ENCODE data around the gene COL25A1.

COL25A1 gene

DNA sequence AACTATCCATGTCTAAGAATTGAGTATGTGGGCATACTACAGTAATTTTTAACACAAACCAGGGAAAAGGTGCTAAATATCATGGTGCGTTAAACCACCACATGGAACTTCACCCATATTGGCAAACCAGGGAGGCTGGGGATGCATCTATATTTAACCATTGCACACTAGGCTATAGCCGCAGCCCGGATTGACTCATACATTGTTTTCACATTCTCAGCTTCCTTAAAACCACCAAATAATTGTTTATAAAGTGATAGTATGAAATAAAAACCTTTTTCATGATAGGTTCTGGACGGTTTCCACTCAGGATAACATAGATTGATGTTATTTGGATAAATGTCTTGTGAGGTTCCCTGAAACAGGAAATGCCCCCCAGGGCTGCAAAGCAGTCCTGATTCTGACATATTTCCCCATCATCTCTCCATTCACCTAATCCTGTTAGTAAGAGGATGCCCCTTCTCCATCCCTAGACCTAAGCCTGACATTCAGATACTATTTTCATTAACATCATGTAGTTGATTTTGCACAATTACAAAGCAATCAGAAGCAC is 7.9 kb downstream of the COL25A1 start:
- Histone ChIP-seq H3K9me3 (ENCODE audit: control insufficient read depth in 5 of 5, low read length in 5 of 5) (no peaks in the 10 kb centered on the region), H3K4me3 (ENCODE audit: low read depth in 1 of 5, low read length in 5 of 5) (no peak overlapping the region), H3K9ac (ENCODE audit: low read length in 5 of 5) (no peak overlapping the region), H3K4me1 (ENCODE audit: control insufficient read depth in 5 of 5, insufficient read depth in 5 of 5, low read length in 5 of 5) (peaks cover 0 to 16% (median 0%) of the 10 kb centered on the region in 5 donors), H3K27me3 (ENCODE audit: control insufficient read depth in 5 of 5, insufficient read depth in 4 of 5, low read length in 5 of 5) (no peaks in the 10 kb centered on the region), H3K27ac (ENCODE audit: low read depth, low read length) (no peak overlapping the region), H3K36me3 (ENCODE audit: control insufficient read depth in 5 of 5, insufficient read depth in 5 of 5, low read length in 5 of 5) (no peaks in the 10 kb centered on the region)

DNA sequence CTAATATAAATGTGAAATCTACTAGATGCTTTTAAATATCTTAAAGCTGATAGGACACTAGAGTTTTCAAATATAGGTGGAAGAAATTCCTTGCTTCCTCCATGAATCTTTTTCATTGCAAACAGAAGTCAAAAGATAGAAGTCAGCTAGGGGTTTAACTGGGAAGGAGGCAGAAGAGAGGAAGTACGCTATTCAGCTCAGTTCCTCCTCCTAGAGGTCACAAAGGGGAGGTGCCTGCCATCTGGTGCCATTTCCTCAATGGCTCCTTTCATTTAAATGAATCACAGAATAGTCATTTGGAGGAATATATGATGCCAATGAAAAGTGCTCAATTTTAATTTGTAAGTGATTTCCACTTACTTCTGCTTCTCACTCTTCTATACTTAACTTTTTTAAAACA is 8.5 kb downstream of the COL25A1 start:
- Histone ChIP-seq H3K9ac (ENCODE audit: low read length in 5 of 5) (no peak overlapping the region), H3K9me3 (ENCODE audit: control insufficient read depth in 5 of 5, low read length in 5 of 5) (no peaks in the 10 kb centered on the region), H3K4me1 (ENCODE audit: control insufficient read depth in 5 of 5, insufficient read depth in 5 of 5, low read length in 5 of 5) (peaks cover 0 to 16% (median 0%) of the 10 kb centered on the region in 5 donors), H3K27me3 (ENCODE audit: control insufficient read depth in 5 of 5, insufficient read depth in 4 of 5, low read length in 5 of 5) (no peaks in the 10 kb centered on the region), H3K4me3 (ENCODE audit: low read depth in 1 of 5, low read length in 5 of 5) (no peak overlapping the region), H3K36me3 (ENCODE audit: control insufficient read depth in 5 of 5, insufficient read depth in 5 of 5, low read length in 5 of 5) (no peaks in the 10 kb centered on the region), H3K27ac (ENCODE audit: low read depth, low read length) (no peak overlapping the region)

GRCh38 chr4:109291707-109292238 is 10.7 kb downstream of the COL25A1 start:
- Histone ChIP-seq H3K27ac (ENCODE audit: low read depth, low read length) (no peak overlapping the region), H3K4me3 (ENCODE audit: low read depth in 1 of 5, low read length in 5 of 5) (no peak overlapping the region), H3K36me3 (ENCODE audit: control insufficient read depth in 5 of 5, insufficient read depth in 5 of 5, low read length in 5 of 5) (no peaks in the 10 kb centered on the region), H3K9ac (ENCODE audit: low read length in 5 of 5) (no peak overlapping the region), H3K4me1 (ENCODE audit: control insufficient read depth in 5 of 5, insufficient read depth in 5 of 5, low read length in 5 of 5) (peaks cover 0 to 16% (median 0%) of the 10 kb centered on the region in 5 donors), H3K27me3 (ENCODE audit: control insufficient read depth in 5 of 5, insufficient read depth in 4 of 5, low read length in 5 of 5) (no peaks in the 10 kb centered on the region), H3K9me3 (ENCODE audit: control insufficient read depth in 5 of 5, low read length in 5 of 5) (no peaks in the 10 kb centered on the region)

DNA sequence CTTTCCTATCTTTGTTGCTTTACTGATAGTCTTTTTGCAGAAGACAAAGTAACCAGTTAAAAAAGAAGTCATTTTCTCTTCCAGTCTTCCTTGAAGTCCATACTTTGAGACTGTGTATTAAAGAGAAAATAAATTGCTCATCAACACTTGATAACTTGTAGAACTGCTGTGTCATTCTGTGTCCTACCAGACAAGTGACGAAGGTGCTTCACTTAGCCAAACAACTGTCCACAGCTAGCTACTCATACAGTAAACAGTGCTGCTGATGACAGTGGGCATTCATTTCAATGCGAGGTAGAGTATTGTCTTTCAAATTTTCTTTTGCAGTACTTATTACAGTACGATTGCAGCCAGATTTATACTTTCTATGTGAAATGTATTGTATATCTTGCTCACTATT is 11.5 kb downstream of the COL25A1 start:
- H3K27ac ChIP-seq (ENCODE audit: low read depth, low read length): no peak overlapping the region
- no peaks in the 10 kb centered on the region for H3K9me3 ChIP-seq (ENCODE audit: control insufficient read depth in 5 of 5, low read length in 5 of 5)
- H3K4me1 ChIP-seq (ENCODE audit: control insufficient read depth in 5 of 5, insufficient read depth in 5 of 5, low read length in 5 of 5): peaks cover 0 to 16% (median 0%) of the 10 kb centered on the region in 5 donors
- no peak overlapping the region for H3K4me3 ChIP-seq (ENCODE audit: low read depth in 1 of 5, low read length in 5 of 5)
- H3K36me3 ChIP-seq (ENCODE audit: control insufficient read depth in 5 of 5, insufficient read depth in 5 of 5, low read length in 5 of 5): no peaks in the 10 kb centered on the region
- no peak overlapping the region for H3K9ac ChIP-seq (ENCODE audit: low read length in 5 of 5)
- H3K27me3 ChIP-seq (ENCODE audit: control insufficient read depth in 5 of 5, insufficient read depth in 4 of 5, low read length in 5 of 5): no peaks in the 10 kb centered on the region

DNA sequence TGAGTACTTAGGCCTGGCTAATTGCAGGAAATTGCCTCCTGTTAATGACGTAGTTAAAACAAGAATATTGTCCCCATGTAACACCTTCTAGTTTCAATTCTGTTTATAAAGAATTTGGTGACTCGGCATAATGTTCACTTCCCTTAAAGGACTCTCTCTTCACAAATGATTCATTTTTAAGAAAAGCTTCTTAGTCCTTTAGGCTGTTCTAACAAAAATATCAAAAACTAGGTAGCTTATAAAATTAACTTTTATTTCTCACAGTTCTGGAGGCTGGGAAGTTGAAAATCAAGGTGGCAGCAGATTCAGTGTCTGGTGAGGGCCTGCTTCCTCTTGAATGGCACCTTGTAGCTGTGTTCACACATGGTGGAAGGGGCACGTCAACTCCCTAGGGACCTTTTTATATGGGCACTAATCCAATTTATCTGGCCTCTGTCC is 23.8 kb downstream of the COL25A1 start:
- H3K4me3 ChIP-seq (ENCODE audit: low read depth in 1 of 5, low read length in 5 of 5): no peak overlapping the region
- H3K4me1 ChIP-seq (ENCODE audit: control insufficient read depth in 5 of 5, insufficient read depth in 5 of 5, low read length in 5 of 5): peaks cover 0 to 6% (median 0%) of the 10 kb centered on the region in 5 donors
- no peaks in the 10 kb centered on the region for H3K27me3 ChIP-seq (ENCODE audit: control insufficient read depth in 5 of 5, insufficient read depth in 4 of 5, low read length in 5 of 5)
- H3K36me3 ChIP-seq (ENCODE audit: control insufficient read depth in 5 of 5, insufficient read depth in 5 of 5, low read length in 5 of 5): no peaks in the 10 kb centered on the region
- H3K9ac ChIP-seq (ENCODE audit: low read length in 5 of 5): no peak overlapping the region
- no peak overlapping the region for H3K27ac ChIP-seq (ENCODE audit: low read depth, low read length)
- H3K9me3 ChIP-seq (ENCODE audit: control insufficient read depth in 5 of 5, low read length in 5 of 5): no peaks in the 10 kb centered on the region

DNA sequence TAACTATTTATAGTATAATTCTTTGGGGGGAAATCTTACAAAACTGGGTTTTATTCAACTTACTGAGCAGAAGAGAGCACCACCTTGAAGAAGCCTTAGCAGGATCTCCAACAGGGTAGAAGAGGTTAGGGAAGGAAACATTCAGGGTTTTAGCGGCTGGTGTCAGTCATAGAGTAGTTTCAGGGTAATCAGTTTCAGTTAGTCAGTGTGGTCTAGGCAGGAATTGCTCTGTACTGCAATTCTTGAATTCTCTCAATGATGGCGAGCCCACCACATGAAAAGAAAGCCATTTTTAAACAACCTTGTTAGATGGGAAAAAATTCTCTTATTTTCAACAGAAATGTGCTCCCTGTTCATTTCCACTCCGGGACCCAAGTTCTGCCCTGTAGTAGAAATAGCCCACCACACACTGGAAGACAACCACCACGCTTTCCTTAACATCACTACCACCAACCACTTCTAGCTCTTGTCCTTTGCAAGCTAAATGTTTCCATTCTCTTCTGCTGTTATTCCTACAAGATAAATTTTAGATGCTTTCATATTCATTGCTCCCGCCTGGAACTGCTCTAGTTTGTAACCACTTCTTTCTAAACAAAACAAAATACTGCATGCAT is 25.9 kb downstream of the COL25A1 start:
- no peaks in the 10 kb centered on the region for H3K9me3 ChIP-seq (ENCODE audit: control insufficient read depth in 5 of 5, low read length in 5 of 5)
- no peaks in the 10 kb centered on the region for H3K27me3 ChIP-seq (ENCODE audit: control insufficient read depth in 5 of 5, insufficient read depth in 4 of 5, low read length in 5 of 5)
- H3K9ac ChIP-seq (ENCODE audit: low read length in 5 of 5): no peak overlapping the region
- no peak overlapping the region for H3K27ac ChIP-seq (ENCODE audit: low read depth, low read length)
- no peak overlapping the region for H3K4me3 ChIP-seq (ENCODE audit: low read depth in 1 of 5, low read length in 5 of 5)
- peaks cover 0 to 6% (median 0%) of the 10 kb centered on the region in 5 donors for H3K4me1 ChIP-seq (ENCODE audit: control insufficient read depth in 5 of 5, insufficient read depth in 5 of 5, low read length in 5 of 5)
- H3K36me3 ChIP-seq (ENCODE audit: control insufficient read depth in 5 of 5, insufficient read depth in 5 of 5, low read length in 5 of 5): no peaks in the 10 kb centered on the region

GRCh38 chr4:109275066-109275745 is 27.3 kb downstream of the COL25A1 start:
- no peak overlapping the region for H3K27ac ChIP-seq (ENCODE audit: low read depth, low read length)

DNA sequence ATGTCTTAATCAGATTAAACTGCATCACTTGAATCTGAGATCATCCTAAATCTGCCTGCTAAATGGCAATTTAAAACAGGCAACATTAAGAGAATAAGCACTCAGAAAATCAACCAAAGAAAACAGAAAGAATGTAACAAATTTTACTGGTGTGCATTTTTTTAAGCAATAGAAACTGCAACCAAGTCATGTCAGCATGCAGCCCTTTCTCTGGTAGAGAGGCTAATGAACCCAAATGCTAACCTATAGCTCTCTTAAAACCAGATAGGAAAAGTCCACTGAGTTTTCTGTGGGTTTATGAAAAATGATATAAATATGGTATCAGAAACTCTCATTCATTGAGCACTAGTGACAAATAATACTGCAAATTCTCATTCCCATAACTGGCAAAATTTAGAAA is 35.6 kb downstream of the COL25A1 start:
- no peak overlapping the region for H3K9ac ChIP-seq (ENCODE audit: low read length in 5 of 5)
- H3K9me3 ChIP-seq (ENCODE audit: control insufficient read depth in 5 of 5, low read length in 5 of 5): no peaks in the 10 kb centered on the region
- H3K36me3 ChIP-seq (ENCODE audit: control insufficient read depth in 5 of 5, insufficient read depth in 5 of 5, low read length in 5 of 5): no peaks in the 10 kb centered on the region
- H3K4me3 ChIP-seq (ENCODE audit: low read depth in 1 of 5, low read length in 5 of 5): no peak overlapping the region
- no peaks in the 10 kb centered on the region for H3K4me1 ChIP-seq (ENCODE audit: control insufficient read depth in 5 of 5, insufficient read depth in 5 of 5, low read length in 5 of 5)
- no peak overlapping the region for H3K27ac ChIP-seq (ENCODE audit: low read depth, low read length)
- H3K27me3 ChIP-seq (ENCODE audit: control insufficient read depth in 5 of 5, insufficient read depth in 4 of 5, low read length in 5 of 5): no peaks in the 10 kb centered on the region

More at GRCh38 chr4:109275066-109275745, 27.3 kb downstream of the COL25A1 start:
- Histone ChIP-seq H3K27me3 (ENCODE audit: control insufficient read depth in 5 of 5, insufficient read depth in 4 of 5, low read length in 5 of 5) (no peaks in the 10 kb centered on the region), H3K36me3 (ENCODE audit: control insufficient read depth in 5 of 5, insufficient read depth in 5 of 5, low read length in 5 of 5) (no peaks in the 10 kb centered on the region), H3K4me1 (ENCODE audit: control insufficient read depth in 5 of 5, insufficient read depth in 5 of 5, low read length in 5 of 5) (peaks cover 0 to 6% (median 0%) of the 10 kb centered on the region in 5 donors), H3K4me3 (ENCODE audit: low read depth in 1 of 5, low read length in 5 of 5) (no peak overlapping the region), H3K9me3 (ENCODE audit: control insufficient read depth in 5 of 5, low read length in 5 of 5) (no peaks in the 10 kb centered on the region), H3K9ac (ENCODE audit: low read length in 5 of 5) (no peak overlapping the region)

DNA sequence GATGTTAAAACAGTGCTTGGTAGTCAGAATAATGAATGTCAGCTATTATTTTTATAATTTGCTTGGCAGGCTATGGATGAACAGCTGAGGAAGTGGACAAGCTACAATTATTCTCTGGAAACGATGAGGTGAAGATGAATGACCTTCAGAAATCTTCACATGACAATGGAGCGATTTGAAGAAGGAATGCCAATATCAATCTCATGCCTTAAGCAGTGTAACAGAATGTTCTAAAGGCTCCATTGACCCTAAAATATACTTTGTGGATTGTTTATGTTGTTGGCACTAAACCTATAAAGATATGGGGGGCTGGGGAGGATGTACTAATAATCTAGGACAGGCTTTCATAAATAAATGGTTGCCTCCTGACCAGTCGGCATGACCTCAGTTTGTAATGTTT is 36.2 kb downstream of the COL25A1 start:
- H3K27ac ChIP-seq (ENCODE audit: low read depth, low read length): no peak overlapping the region
- H3K36me3 ChIP-seq (ENCODE audit: control insufficient read depth in 5 of 5, insufficient read depth in 5 of 5, low read length in 5 of 5): no peaks in the 10 kb centered on the region
- no peaks in the 10 kb centered on the region for H3K27me3 ChIP-seq (ENCODE audit: control insufficient read depth in 5 of 5, insufficient read depth in 4 of 5, low read length in 5 of 5)
- no peak overlapping the region for H3K4me3 ChIP-seq (ENCODE audit: low read depth in 1 of 5, low read length in 5 of 5)
- no peaks in the 10 kb centered on the region for H3K9me3 ChIP-seq (ENCODE audit: control insufficient read depth in 5 of 5, low read length in 5 of 5)
- H3K4me1 ChIP-seq (ENCODE audit: control insufficient read depth in 5 of 5, insufficient read depth in 5 of 5, low read length in 5 of 5): no peaks in the 10 kb centered on the region
- H3K9ac ChIP-seq (ENCODE audit: low read length in 5 of 5): no peak overlapping the region

GRCh38 chr4:109263721-109264120 is 38.7 kb downstream of the COL25A1 start:
- Histone ChIP-seq H3K4me3 (ENCODE audit: low read depth in 1 of 5, low read length in 5 of 5) (no peak overlapping the region), H3K27me3 (ENCODE audit: control insufficient read depth in 5 of 5, insufficient read depth in 4 of 5, low read length in 5 of 5) (no peaks in the 10 kb centered on the region), H3K9me3 (ENCODE audit: control insufficient read depth in 5 of 5, low read length in 5 of 5) (no peaks in the 10 kb centered on the region)

More at GRCh38 chr4:109263721-109264120, 38.7 kb downstream of the COL25A1 start:
- no peak overlapping the region for H3K9ac ChIP-seq (ENCODE audit: low read length in 5 of 5)
- no peaks in the 10 kb centered on the region for H3K36me3 ChIP-seq (ENCODE audit: control insufficient read depth in 5 of 5, insufficient read depth in 5 of 5, low read length in 5 of 5)
- no peak overlapping the region for H3K27ac ChIP-seq (ENCODE audit: low read depth, low read length)
- H3K4me1 ChIP-seq (ENCODE audit: control insufficient read depth in 5 of 5, insufficient read depth in 5 of 5, low read length in 5 of 5): no peaks in the 10 kb centered on the region

Data from subcutaneous abdominal adipose tissue (tissue), 5 donors.